ENCODE results near the gene KRTAP10-1.
"Not testable (repeated sequence)": the region's sequence is repeated elsewhere in the genome, so short reads cannot be mapped to it uniquely, and the experiment has no call there.

KRTAP10-1 gene, protein sequence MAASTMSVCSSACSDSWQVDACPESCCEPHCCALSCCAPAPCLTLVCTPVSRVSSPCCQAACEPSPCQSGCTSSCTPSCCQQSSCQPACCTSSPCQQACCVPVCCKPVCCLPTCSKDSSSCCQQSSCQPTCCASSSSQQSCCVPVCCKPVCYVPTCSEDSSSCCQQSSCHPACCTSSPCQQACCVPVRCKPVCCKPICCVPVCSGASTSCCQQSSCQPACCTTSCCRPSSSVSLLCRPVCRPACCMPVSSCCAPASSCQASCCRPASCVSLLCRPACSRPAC
- 0 reads per million in 3 experiments for total RNA-seq

DNA sequence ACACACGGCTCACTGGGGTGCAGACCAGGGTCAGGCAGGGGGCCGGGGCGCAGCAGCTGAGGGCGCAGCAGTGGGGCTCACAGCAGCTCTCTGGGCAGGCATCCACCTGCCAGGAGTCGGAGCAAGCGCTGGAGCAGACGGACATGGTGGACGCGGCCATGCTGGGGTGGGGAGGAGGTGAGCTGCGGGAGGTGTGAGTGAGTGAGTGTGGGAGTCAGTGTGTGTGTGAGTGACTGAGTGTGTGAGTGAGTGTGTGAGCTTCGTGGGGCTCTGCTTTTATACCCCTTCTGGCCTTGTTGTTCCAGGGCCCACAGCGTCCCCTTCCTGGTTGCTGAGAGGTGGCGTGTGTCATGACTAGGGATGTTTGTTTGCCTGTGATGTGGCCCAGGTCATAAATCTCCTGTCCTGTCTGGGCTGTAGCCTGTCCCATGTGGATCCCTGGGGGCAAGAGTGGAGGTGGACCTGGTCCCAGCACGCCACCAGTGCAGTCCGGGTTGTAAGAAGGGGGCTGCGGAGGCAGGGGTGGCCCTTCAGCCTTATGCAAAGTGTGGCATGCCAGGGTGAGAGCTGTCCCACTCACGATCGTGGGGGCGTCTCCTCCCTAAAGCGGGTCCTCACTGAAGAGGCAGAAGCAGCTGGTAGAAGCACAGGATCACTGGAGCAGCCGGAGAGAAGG lies at the start of gene KRTAP10-1:
KRTAP10-1 (minus strand) TSS at position 205 of the 676 bp plus-strand sequence; CDS start at position 160, 45 bp downstream.
- no peak for DNase-seq

DNA sequence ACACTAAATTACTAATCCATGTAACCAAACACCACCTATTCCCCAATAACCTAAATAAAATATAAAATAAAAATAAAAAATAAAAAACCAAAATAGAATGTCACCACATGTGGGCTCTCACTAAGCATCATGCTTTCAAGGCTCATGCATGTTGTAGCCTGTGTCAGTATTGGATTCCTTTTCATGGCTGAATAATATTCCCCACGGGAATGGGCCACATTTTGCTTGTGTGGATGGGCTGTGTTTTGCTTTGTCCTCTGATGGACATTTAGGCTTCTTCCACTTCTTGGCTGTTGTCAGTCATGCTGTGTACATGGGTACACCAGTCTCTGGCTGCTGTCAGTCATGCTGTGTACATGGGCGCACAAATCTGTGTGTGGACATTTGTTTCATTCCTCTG lies 49.1 kb upstream of the KRTAP10-1 start:
- DNase-seq: no peak

DNA sequence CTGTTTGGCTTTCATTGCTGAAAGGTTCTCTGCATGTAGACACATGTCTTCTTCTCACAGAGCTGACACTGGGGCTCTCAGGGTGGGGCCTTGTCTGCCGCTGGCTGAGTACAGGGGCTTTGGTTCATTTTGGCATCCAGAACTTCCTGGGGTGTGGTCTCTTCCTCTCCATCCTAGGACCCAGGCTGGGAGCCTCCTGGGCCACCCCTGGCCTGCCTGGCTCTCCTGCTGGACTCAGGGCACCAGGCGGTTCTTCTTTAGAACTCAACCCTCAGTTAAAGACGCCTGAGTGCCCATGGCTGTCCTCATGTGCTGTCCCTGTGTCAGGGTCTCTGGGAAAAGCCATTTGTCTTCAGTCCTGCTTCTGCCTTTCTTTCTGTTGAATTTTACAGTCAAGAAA lies 45.9 kb upstream of the KRTAP10-1 start:
- no peak for DNase-seq

DNA sequence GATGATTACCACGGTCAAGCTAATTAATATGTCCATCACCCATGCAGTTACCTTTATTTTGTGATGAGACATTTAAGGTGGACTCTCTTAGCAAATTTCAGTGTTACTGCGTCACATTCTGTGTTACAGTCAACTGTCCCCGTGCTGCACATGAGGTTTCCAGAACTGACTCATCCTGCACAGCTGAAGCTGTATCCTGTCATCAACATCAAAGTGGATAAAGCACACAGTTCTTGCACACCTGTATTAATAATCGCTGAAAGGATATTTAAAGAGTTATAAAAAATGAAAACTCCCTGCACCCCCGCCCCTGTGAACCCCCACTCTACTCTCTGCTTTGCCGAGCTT lies 43.8 kb upstream of the KRTAP10-1 start:
- DNase-seq: peak; percentile 9

DNA sequence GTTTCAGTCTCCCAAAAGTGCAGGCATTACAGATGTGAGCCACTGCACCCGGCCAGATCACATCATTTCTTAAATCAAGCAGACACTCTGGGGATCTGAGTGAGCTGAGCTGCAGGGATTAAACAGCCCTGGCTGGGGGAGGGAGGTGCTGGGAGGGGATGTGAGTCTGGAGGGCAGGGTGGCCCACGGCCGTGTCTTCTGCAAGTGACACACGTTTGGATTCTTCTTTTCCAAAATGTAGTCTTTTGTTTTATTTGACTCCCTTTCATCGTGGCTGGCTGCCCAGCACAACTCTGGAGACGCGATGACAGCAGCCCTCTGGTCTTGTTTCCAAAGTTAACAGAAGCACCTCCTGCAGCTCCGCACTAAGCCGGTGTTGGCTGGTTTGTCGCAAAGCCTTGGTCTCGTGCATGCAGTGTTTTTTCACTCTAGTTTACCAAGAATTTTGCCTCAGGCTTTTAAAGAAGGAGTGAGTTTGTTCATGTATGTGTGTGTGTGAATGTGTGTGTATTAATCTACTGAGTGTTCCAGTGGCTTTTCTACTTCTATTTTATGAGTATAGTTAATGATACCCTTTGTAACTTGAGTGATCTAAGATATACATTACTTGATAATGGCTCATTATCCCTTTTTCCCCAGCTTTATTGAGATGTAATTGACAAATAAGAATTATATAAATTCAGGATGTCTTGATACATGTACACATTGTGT lies 43.2 kb upstream of the KRTAP10-1 start:
- DNase-seq: no peak

DNA sequence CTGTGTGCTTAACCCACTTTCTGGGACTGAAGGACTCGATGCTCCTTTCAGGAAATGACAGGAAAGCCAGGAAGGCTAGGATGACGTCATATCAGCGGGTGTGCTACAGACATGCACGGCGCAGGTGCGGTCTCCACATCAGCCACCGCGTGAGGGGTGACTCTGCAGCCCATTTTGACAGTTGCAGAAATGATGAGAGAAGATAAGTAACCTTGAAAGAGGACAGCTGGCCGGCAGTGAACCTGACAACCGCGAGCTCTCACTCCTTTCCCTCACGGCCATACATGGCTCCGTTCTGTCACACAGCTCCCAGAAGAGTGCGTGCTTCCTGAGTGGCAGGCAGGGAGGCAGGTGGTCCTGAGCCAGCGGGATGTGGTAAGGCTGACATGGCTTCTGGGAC lies 42.1 kb upstream of the KRTAP10-1 start:
- no peak for DNase-seq

DNA sequence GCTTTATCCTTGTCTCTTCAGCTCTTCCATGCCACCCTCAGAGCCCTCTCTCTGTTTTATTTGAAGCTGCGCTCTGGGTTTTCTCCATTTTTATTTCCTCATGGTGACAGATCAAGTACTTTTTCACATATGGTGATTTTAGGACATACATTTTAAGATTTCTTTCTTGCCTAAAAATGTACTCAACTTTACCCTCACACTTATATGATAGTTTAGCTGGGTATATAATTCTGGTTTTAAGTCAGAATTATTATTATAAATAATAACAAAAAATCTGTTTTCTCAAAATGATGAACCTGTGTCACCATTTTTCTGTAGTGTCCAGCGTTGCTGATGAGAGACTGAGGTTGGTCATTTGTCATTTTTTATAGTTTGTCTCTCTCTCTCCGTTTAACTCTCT lies 41.2 kb upstream of the KRTAP10-1 start:
- DNase-seq: no peak

DNA sequence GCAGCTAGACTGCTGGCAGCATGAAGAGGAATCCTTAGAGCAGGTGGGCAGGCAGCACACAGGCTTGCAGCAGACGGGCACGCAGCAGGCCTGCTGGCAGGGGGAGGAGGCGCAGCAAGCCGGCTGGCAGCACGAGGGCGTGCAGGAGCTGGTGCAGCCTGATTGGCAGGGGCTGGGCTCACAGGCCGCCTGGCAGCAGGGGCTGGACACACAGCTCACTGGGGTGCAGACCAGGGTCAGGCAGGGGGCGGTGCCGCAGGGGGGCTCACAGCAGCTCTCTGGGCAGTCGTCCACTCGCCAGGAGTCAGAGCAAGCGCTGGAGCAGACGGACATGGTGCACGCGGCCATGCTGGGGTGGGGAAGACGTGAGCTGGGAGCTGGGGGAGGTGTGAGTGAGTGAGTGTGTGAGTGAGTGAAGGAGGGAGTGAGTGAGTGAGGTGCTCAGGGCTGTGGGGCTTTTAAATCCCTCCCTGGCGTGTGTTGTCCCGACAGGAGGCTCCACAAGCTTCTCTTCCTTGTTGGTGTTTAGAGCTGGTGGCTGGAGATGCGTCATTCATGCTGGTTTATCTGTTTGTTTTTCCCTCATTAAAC lies 40.3 kb upstream of the KRTAP10-1 start, which contains the start of gene KRTAP10-5:
KRTAP10-5 (minus strand) TSS at position 374 of the 591 bp plus-strand sequence; CDS start at position 348, 26 bp downstream.
- DNase-seq: not testable (repeated sequence)

DNA sequence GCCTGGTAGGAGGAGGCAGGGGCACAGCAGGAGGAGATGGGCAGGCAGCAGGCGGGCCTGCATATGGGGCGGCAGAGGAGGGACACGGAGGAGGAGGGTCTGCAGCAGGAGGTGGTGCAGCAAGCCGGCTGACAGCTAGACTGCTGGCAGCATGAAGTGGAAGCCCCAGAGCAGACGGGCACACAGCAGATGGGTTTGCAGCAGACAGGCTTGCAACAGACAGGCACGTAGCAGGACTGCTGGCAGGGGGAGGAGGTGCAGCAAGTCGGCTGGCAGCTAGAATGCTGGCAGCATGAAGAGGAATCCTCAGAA lies 39.8 kb upstream of the KRTAP10-1 start:
- DNase-seq: no peak

DNA sequence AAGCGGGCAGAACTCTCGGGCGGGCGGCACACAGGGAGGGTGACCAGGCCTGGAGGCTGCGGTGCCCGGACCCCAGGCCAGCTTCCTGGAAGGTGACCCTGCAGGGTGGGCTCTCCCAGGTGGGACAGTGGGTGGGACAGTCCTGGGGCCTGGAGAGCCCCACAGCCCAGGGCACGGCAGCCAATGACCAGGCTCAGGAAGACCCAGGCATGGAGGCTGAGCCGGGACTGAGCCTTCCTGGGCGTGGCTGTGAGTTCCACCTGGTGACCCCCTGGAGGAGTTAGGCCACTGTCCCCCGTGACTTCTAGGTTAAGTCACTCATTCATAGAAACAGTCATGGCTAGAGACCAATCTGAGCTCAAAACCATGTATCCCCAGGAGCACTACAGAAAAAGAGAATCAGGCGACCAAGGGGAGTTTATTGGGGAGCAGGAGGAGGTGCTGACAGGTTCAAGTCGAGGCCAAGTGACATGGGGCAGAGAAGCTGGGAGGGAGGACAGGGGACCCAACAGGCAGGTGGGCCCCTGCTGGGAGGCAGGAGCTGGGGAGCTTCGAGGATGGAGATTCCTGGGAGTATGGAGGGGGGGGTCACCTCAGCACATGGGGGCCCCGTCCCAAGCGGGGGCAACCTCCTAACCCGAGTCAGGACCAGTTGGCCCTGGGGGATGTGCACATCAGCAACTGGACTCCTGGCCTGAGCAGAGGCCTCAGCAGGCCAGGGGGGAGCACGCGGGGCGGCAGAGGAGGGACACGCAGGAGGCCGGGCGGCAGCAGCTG lies 39.2 kb upstream of the KRTAP10-1 start:
- no peak for DNase-seq

DNA sequence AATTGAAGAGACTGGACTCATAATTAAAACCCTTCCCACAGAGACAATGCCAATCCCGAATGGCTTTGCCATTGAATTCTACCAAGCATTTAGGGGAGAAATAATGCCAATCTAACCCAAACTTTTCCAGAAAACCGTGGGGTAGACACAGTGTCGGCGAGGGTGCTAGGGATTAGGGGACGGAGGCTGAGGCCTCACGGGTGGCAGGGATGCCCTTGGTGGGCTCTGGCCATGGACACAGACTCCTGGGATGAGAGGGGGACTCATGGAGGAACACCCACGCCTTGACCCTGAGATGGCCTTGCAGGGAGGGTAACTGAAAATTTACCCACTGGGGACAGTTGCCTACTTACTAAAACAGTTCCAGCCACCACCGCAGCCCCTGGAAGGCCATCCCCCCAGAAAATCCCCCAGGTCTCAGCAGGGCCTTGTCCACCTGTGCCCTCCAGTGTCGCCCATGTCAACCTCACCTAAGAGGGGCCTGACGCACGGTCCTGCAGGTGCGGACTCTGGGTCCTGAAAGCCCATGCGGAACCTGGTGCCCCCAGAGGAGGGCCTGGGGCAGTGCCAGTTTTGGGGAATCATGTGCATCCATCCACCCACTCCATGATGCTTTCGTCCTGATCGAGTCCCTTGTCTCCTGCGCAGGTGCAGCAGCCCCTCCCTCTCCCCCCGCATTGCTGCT lies 38.5 kb upstream of the KRTAP10-1 start:
- no peak for DNase-seq

DNA sequence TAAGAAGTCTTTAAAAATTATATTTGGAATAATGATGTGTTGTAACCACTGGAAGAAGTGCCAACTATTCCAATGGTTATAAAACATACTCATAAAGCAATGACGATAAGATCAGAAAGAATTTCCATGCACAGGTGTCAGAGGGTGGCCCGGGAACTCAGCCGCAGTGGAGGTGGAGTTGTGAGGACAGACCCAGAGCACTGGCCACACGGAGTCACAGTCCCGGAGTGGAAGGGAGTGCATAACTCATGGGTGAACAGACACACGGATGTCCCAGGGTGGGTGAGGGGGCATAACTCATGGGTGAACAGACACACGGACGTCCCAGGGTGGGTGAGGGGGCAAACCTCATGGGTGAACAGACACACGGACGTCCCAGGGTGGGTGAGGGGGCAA lies 36.0 kb upstream of the KRTAP10-1 start:
- no peak for DNase-seq

DNA sequence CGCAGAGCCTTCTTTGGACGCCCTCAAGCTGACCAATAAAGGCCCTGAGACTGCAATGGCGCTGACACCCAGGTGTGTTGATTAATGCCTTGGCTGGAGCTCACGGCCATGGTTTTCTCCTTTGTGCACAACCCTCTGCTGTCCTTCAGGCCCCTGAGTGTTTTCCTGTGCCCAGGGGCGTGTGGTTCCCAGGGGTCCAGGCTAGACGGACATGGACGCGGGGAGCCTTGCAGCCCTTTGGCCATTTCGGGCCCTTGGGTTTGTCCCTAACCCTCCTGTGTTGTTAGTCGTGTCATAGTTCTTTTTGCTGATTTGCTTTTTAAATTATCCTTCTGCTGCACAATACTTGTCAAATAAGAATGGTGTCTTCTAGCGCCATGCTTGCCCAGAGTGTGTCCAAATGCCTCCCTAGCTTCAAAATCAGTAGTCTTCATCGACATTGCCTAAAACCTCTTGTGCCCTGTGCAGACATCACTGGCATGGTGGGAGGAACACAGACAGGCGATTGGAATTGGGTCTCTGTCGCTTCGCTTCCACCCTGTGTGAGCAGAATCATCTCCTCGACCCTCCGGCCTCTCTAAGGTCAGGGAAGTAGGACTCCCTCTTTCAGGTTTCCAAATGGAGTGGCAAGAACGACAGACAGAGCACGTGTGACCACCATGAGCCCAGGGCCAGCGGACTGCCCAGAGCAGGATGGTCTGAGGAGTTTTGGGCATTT lies 35.5 kb upstream of the KRTAP10-1 start:
- no peak for DNase-seq

DNA sequence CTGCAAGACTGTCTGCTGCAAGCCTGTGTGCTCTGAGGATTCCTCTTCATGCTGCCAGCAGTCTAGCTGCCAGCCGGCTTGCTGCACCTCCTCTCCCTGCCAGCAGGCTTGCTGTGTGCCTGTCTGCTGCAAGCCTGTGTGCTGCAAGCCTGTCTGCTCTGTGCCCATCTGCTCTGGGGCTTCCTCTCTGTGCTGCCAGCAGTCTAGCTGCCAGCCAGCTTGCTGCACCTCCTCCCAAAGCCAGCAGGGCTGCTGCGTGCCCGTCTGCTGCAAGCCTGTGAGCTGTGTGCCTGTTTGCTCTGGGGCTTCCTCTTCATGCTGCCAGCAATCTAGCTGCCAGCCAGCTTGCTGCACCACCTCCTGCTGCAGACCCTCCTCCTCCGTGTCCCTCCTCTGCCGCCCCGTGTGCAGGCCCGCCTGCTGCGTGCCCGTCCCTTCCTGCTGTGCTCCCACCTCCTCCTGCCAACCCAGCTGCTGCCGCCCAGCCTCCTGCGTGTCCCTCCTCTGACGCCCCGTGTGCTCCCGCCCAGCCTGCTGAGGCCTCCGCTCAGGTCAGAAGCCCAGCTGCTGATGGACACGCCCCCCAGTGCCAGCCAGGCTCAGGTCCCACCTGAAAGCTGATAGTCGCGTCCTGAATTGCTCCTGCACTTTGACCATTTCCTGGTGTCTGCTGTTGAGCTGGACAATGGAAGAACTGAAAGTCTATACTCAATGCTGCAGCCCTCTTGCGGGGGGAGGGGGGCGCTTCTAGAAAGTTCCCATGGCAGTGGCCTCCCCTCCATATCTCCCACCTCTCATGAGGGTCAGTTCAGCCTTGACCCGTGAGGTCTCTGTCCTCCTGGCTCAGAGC lies 34.7 kb upstream of the KRTAP10-1 start:
- DNase-seq: no peak

DNA sequence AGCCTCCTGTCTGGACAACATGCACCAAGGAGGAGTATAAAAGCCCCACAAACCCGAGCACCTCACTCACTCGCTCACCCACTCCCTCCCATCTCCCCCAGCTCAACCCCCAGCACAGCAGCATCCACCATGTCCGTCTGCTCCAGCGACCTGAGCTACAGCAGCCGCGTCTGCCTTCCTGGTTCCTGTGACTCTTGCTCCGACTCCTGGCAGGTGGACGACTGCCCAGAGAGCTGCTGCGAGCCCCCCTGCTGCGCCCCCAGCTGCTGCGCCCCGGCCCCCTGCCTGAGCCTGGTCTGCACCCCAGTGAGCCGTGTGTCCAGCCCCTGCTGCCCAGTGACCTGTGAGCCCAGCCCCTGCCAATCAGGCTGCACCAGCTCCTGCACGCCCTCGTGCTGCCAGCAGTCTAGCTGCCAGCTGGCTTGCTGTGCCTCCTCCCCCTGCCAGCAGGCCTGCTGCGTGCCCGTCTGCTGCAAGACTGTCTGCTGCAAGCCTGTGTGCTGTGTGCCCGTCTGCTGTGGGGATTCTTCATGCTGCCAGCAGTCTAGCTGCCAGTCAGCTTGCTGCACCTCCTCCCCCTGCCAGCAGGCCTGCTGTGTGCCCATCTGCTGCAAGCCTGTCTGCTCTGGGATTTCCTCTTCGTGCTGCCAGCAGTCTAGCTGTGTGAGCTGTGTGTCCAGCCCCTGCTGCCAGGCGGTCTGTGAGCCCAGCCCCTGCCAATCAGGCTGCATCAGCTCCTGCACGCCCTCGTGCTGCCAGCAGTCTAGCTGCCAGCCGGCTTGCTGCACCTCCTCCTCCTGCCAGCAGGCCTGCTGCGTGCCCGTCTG lies 33.8 kb upstream of the KRTAP10-1 start, which contains the start of gene KRTAP10-4:
KRTAP10-4 (plus strand) TSS at position 100 of the 827 bp plus-strand sequence; CDS start at position 130, 30 bp downstream.
- DNase-seq: not testable (repeated sequence)

DNA sequence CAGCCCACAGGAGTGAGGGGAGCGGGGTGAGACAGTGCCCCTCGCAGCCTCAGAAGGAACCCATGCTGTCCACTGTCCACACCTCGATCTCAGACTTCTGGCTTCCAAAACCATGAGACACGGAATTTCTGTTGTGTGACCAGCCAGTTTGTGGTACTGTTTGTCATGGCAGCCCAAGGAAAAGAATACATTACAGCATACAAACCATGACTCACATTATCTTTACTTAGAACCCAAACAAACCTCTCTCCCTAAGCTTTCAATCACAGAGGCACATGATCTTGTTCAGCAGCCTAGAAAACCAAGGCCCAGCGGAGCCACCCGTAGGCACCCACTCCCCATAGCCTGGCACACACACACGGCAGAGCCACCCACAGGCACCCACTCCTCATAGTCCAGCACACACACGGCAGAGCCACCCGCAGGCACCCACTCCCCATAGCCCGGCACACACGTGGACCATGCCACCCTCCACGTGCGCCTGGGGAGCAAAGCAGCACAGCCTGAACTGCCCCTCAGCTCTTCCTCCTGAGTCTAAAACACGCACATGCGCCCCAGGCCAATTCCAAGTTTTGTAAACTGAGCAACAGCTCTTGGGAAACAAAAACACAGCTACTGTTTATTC lies 33.1 kb upstream of the KRTAP10-1 start:
- no peak for DNase-seq

DNA sequence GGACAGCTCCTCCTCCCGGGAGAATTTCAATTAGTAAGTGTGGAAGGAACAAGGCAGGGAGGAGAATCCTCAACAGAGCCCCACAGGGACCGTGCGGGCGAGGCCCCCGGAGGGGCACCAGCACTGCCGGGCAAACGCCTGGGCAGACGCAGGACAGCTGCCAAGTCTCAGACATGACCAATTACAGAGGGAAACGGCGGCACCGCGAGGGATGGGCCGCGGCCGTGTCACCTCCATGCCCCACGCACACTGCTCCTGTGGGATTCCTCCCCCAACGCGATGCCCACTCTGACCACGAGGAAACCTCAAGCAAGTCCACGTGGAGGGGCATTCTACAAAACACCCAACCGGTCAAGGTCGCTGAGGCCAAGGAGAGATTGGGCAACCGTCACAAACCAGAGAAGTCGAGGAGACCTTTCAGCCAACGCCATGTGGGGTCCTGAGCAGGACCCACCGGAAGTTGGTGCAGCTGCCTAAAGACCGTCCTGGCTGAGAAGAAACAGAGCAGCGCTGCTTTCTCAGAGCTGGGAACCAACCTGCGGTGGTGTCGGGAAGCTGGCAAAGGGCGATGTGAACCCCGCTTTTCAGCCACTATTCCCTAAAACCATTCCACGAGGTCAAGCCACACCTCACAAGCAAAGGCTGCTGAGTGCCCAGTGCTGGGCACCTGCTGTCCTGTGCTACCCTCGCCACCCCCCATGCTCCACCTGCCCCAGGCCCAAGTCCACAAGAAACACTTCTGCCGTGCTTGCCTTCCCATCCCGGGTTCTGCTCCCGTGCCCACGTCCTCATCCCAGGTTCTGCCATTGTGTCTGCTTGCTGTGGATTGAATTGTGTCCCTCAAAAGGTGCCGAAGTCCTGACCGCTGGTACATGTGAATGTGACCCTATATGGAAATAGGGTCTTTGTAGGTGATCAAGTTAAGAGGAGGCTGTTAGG lies 32.1 kb upstream of the KRTAP10-1 start:
- no peak for DNase-seq

DNA sequence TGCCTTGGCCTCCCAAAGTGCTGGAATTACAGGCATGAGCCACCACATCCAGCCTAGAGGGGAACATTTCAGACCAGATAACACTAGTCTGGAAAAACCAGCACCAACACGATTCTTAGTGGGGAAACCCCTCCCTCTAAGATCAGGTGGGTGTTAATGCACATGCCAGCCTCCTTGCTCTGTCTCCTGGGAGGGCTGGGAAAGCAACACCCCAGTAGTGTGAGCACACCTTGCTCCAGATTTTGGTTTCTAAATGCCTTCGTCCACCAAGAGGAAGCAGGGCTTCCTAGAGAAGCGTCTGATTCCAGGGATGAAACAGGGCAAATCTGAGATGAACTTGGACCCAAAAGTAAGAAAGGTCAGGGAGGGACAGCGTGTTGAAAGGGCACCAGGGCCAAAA lies 31.3 kb upstream of the KRTAP10-1 start:
- no peak for DNase-seq

All from central memory CD4-positive, alpha-beta T cell (primary cell).